ENCODE results near the gene PCAT6. TPM values are rescaled to one million over a fixed set of nuclear protein-coding genes. Genes with fewer than 3 reads are reported as not detected.
"Not testable (repeated sequence)": the region's sequence is repeated elsewhere in the genome, so short reads cannot be mapped to it uniquely, and the experiment has no call there.

Gene PCAT6
- total RNA-seq, 2 experiments from 2014 or later: 0.37 to 0.43 TPM

DNA sequence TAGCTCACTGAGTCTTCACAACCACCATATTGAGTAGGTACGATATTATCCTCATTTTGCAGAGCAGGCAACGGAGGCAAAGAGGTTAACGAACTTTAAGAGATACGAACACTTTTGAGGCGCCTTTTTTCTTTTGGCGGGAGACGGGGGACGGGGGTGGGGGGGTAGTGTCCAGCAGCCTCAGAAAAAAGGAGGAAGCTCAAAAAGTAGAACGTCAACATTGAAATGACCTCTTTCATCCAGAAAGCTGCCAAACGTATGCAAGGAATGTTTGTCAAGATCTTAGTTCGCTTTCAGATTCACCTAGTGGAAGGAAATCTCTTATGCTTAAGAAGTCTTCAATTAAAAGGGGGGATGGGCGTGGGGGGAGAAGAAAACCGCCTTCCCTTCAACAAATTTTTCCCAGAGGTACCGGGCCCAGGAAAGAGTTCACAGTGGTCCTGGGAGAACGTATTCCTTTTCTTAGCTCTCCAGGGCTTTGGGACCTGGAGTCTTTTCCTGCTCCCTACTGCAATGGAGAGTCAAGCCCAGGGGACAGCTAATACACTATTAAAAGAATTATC lies 1.1 kb upstream of the PCAT6 start:
- no peak for DNase-seq
- Mint-ChIP-seq H3K9me3 (no peaks in the 10 kb centered on the region), H3K36me3 (ENCODE audit: low read depth) (peaks cover 4% of the 10 kb centered on the region), H3K27ac (no peak overlapping the region), H3K4me1 (ENCODE audit: low read depth) (peaks cover 41% of the 10 kb centered on the region), H3K27me3 (ENCODE audit: low read depth) (no peaks in the 10 kb centered on the region), H3K4me3 (peak overlapping the region; percentile 61)
- CTCF ChIA-PET: no interaction called here
- intact Hi-C loops (cut with micrococcal nuclease): loop anchor here (2.0 to 10.0 kb wide), 6 partner anchors 159 to 1705 kb away; partner anchors contain the start of genes MDM4, PPP1R12B and PTPN7

- H3K9me3 Mint-ChIP-seq: no peaks in the 10 kb centered on the region
- no peaks in the 10 kb centered on the region for H3K27me3 Mint-ChIP-seq (ENCODE audit: low read depth)
- peaks cover 4% of the 10 kb centered on the region for H3K36me3 Mint-ChIP-seq (ENCODE audit: low read depth)
- DNase-seq: no peak
- peak overlapping the region; percentile 74 for H3K4me3 Mint-ChIP-seq
- intact Hi-C loops (cut with micrococcal nuclease): loop anchor here (2.0 to 10.0 kb wide), 2 partner anchors 159 to 1705 kb away; partner anchors contain the start of gene MDM4
- CTCF ChIA-PET: no interaction called here
- H3K27ac Mint-ChIP-seq: no peak overlapping the region
- H3K4me1 Mint-ChIP-seq (ENCODE audit: low read depth): peaks cover 37% of the 10 kb centered on the region
Measured at GRCh38 chr1:202810193-202810614, 550 bp upstream of the PCAT6 start.

GRCh38 chr1:202811296-202812175 lies 782 bp downstream of the PCAT6 start:
- peak; percentile 31 for DNase-seq
- Mint-ChIP-seq H3K27ac (no peak overlapping the region), H3K4me1 (ENCODE audit: low read depth) (peaks cover 23% of the 10 kb centered on the region), H3K4me3 (peak overlapping the region; percentile 74), H3K36me3 (ENCODE audit: low read depth) (peaks cover under 1% of the 10 kb centered on the region), H3K9me3 (no peaks in the 10 kb centered on the region), H3K27me3 (ENCODE audit: low read depth) (no peaks in the 10 kb centered on the region)
- intact Hi-C loops (cut with micrococcal nuclease): loop anchor here (2.0 to 10.0 kb wide), 2 partner anchors 157 to 1703 kb away; partner anchors contain the start of gene MDM4
- CTCF ChIA-PET: no interaction called here

- no peak overlapping the region for H3K4me3 Mint-ChIP-seq
- DNase-seq: no peak
- no peaks in the 10 kb centered on the region for H3K36me3 Mint-ChIP-seq (ENCODE audit: low read depth)
- no peak overlapping the region for H3K27ac Mint-ChIP-seq
- peaks cover 23% of the 10 kb centered on the region for H3K4me1 Mint-ChIP-seq (ENCODE audit: low read depth)
- H3K9me3 Mint-ChIP-seq: no peaks in the 10 kb centered on the region
- CTCF ChIA-PET: no interaction called here
- H3K27me3 Mint-ChIP-seq (ENCODE audit: low read depth): no peaks in the 10 kb centered on the region
- intact Hi-C loops (cut with micrococcal nuclease): loop anchor here (10.0 kb wide), 1 partner anchor 1702 kb away; the partner anchor contains the start of gene MDM4
Measured at GRCh38 chr1:202812176-202813026, 1.6 kb downstream of the PCAT6 start.

DNA sequence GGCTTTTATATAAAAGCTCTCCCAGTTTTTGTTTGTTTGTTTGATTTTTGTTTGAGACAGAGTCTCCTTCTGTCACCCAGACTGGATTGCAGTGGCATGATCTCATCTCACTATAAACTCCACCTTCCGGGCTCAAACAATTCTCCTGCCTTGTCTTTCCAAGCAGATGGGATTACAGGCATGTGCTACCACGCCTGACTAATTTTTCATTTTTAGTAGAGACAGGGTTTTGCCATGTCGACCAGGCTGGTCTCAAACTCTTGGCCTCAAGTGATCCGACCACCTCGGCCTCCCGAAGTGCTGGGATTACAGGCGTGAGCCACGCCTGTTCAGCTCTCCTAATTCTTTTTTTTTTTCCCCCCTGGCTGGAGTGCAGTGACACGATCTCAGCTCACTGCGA lies 4.4 kb downstream of the PCAT6 start:
- DNase-seq: no peak
- Mint-ChIP-seq H3K27ac (no peak overlapping the region), H3K36me3 (ENCODE audit: low read depth) (no peaks in the 10 kb centered on the region), H3K4me1 (ENCODE audit: low read depth) (peaks cover 11% of the 10 kb centered on the region), H3K4me3 (no peak overlapping the region), H3K9me3 (no peaks in the 10 kb centered on the region), H3K27me3 (ENCODE audit: low read depth) (no peaks in the 10 kb centered on the region)
- CTCF ChIA-PET: interaction anchor here (1.5 kb wide), 1 partner anchor 64 kb away, joined by 3 read pairs; no protein-coding TSS in a partner anchor
- intact Hi-C loops (cut with micrococcal nuclease): loop anchor here (10.0 kb wide), 1 partner anchor 1700 kb away; the partner anchor contains the start of gene MDM4

- Mint-ChIP-seq H3K27me3 (ENCODE audit: low read depth) (no peaks in the 10 kb centered on the region), H3K9me3 (no peaks in the 10 kb centered on the region), H3K4me1 (ENCODE audit: low read depth) (no peaks in the 10 kb centered on the region), H3K36me3 (ENCODE audit: low read depth) (no peaks in the 10 kb centered on the region), H3K27ac (no peak overlapping the region), H3K4me3 (no peak overlapping the region)
- CTCF ChIA-PET: no interaction called here
- intact Hi-C loops (cut with micrococcal nuclease): loop anchor here (10.0 kb wide), 1 partner anchor 1696 kb away; the partner anchor contains the start of gene MDM4
- no peak for DNase-seq
Measured at GRCh38 chr1:202818819-202819218, 8.1 kb downstream of the PCAT6 start.

- no peaks in the 10 kb centered on the region for H3K27me3 Mint-ChIP-seq (ENCODE audit: low read depth)
- H3K4me3 Mint-ChIP-seq: no peak overlapping the region
- intact Hi-C loops (cut with micrococcal nuclease): no loop called here
- CTCF ChIA-PET: no interaction called here
- H3K9me3 Mint-ChIP-seq: no peaks in the 10 kb centered on the region
- no peak for DNase-seq
- no peak overlapping the region for H3K27ac Mint-ChIP-seq
- H3K4me1 Mint-ChIP-seq (ENCODE audit: low read depth): no peaks in the 10 kb centered on the region
- no peaks in the 10 kb centered on the region for H3K36me3 Mint-ChIP-seq (ENCODE audit: low read depth)
Measured at GRCh38 chr1:202821467-202821866, 10.7 kb downstream of the PCAT6 start.

DNA sequence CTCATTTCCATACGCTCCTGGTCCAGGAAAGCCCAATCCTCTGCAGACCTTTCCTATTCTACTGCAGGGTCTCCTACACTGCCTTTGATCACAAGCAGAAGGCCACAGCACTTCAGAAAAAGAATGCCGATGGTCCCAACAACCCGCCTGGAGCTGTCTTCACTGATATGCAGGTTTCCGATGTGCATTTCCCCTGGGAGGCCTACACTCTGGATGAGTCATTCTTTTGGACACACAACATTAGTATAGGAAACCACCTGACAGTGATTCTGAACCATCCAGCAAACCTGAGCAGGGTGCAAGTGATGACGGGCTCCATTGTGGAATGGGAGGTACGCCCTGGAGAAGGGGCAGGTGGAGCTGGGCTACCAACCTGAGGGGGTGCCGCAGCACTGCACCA lies 15.0 kb downstream of the PCAT6 start:
- H3K27me3 Mint-ChIP-seq (ENCODE audit: low read depth): no peaks in the 10 kb centered on the region
- no peak overlapping the region for H3K4me3 Mint-ChIP-seq
- no peaks in the 10 kb centered on the region for H3K9me3 Mint-ChIP-seq
- intact Hi-C loops (cut with micrococcal nuclease): no loop called here
- no peak overlapping the region for H3K27ac Mint-ChIP-seq
- CTCF ChIA-PET: no interaction called here
- DNase-seq: no peak
- H3K36me3 Mint-ChIP-seq (ENCODE audit: low read depth): no peaks in the 10 kb centered on the region
- no peaks in the 10 kb centered on the region for H3K4me1 Mint-ChIP-seq (ENCODE audit: low read depth)

GRCh38 chr1:202829223-202829622 lies 18.5 kb downstream of the PCAT6 start:
- CTCF ChIA-PET: interaction anchor here (0.6 kb wide), 1 partner anchor 47 kb away, joined by 3 read pairs; no protein-coding TSS in a partner anchor
- DNase-seq; H3K9me3 Mint-ChIP-seq; intact Hi-C loops (cut with micrococcal nuclease); H3K36me3 Mint-ChIP-seq (ENCODE audit: low read depth); H3K27me3 Mint-ChIP-seq (ENCODE audit: low read depth); H3K27ac Mint-ChIP-seq; H3K4me1 Mint-ChIP-seq (ENCODE audit: low read depth); H3K4me3 Mint-ChIP-seq: not testable (repeated sequence)

DNA sequence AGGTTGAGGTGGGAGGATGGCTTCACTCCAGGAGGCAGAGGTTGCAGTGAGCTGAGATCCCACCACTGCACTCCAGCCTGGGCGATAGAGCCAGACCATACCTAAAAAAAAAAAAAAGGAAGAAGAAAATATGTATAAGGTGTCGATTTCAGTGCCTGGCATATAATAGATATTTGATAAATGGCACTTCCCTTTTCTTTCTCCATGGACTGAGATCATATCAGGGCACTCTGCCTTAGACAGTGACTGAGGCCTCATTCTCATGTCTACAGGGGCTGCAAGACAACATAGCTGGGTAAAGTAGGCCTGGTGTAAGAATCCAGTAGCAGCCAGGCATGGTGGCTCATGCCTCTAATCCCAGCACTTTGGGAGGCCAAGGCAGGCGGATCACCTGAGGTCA lies 21.2 kb downstream of the PCAT6 start:
- intact Hi-C loops (cut with micrococcal nuclease): no loop called here
- CTCF ChIA-PET: interaction anchor here (0.7 kb wide), 1 partner anchor 276 kb away, joined by 4 read pairs; no protein-coding TSS in a partner anchor
- DNase-seq: no peak
- no peaks in the 10 kb centered on the region for H3K9me3 Mint-ChIP-seq
- H3K27ac Mint-ChIP-seq: no peak overlapping the region
- H3K36me3 Mint-ChIP-seq (ENCODE audit: low read depth): no peaks in the 10 kb centered on the region
- H3K4me1 Mint-ChIP-seq (ENCODE audit: low read depth): peaks cover 17% of the 10 kb centered on the region
- H3K27me3 Mint-ChIP-seq (ENCODE audit: low read depth): no peaks in the 10 kb centered on the region
- H3K4me3 Mint-ChIP-seq: no peak overlapping the region

DNA sequence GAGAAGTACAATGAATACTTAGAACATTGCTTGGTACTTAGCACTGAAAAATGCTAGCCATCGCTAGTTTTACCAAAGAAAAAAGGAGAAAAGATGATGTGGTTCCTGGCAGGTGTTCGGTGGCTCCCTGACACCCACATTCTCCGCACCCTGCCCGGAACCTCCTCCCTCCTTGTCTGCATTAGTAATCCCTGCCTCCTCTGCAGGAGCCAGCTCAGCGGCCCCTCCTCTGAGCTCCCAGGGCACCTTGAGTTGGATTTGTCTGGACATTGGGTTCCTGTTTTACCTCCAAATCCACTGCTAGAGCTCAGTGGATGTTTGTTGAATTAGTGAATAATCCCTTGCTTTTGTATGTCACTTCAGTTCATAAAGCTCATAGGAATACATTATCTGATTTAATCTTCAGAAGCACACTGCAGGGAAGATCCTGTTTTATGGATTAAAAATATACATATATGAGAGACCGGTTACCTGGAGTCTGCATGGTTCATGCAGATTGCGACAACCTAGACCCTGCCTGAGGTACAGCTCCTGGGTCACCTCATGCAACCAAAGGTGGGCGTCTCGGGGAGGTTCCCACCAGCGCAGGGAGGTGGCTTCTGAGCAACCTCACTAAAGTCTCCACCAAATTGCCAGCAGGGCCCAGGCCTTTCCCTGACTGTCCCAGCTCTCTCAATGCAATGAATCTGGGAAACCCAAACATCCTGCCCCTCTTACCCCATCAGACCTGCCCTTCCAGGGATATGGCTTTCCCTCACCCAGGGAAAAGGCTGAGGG lies 24.2 kb downstream of the PCAT6 start:
- Mint-ChIP-seq H3K36me3 (ENCODE audit: low read depth) (no peaks in the 10 kb centered on the region), H3K27me3 (ENCODE audit: low read depth) (peaks cover 4% of the 10 kb centered on the region), H3K4me3 (no peak overlapping the region), H3K9me3 (no peaks in the 10 kb centered on the region), H3K27ac (peak overlapping the region; percentile 48), H3K4me1 (ENCODE audit: low read depth) (peaks cover 23% of the 10 kb centered on the region)
- DNase-seq: peak; percentile 48
- intact Hi-C loops (cut with micrococcal nuclease): no loop called here
- CTCF ChIA-PET: no interaction called here
